Right lobe of liver (tissue), 6 donors: ENCODE data around the gene APOBEC2. TPM values are rescaled to one million over a fixed set of nuclear protein-coding genes. Genes with fewer than 3 reads are reported as not detected.
A peak's percentile ranks its signal among the peaks of the same experiment; 100 is the strongest.
"Not testable (repeated sequence)": the region's sequence is repeated elsewhere in the genome, so short reads cannot be mapped to it uniquely, and the experiment has no call there.

Source experiments
- ATAC-seq, 4 donors: fragments of 200-7000 bp; cut with Tn5 transposase; one replicate each; pipeline ENCODE4 v1.9.1; 2020; ENCODE audit warnings: mild to moderate bottlenecking in 4 of 4, moderate library complexity in 4 of 4
- DNase-seq, 3 donors: peaks; one replicate each; pipeline ENCODE4 v3.0.0-alpha.2; 2020
- H3K27ac ChIP-seq, 3 donors: fragments of 200-600 bp; one replicate each; pipeline ENCODE4 v1.8.0; 2022
- H3K27me3 ChIP-seq, 2 donors: fragments of 200-600 bp; one replicate each; pipeline ENCODE4 v1.8.0; 2022
- H3K36me3 ChIP-seq, 4 donors: fragments of 200-600 bp; sonication (generic) in 1 of 4; one replicate each; pipeline versions ENCODE4 v1.5.1 to v1.8.0; 2017 to 2022; ENCODE audit warnings: control low read depth in 1 of 4
- H3K4me1 ChIP-seq, 4 donors: fragments of 200-600 bp; sonication (generic) in 1 of 4; one replicate each; pipeline versions ENCODE4 v1.5.1 to v1.8.0; 2017 to 2022; ENCODE audit warnings: control low read depth in 1 of 4
- H3K4me3 ChIP-seq, 3 donors: fragments of 200-600 bp; one replicate each; pipeline ENCODE4 v1.8.0; 2022
- H3K9me3 ChIP-seq, 4 donors: fragments of 200-600 bp; sonication (generic) in 1 of 4; one replicate each; pipeline versions ENCODE4 v1.5.1 to v1.8.0; 2017 to 2022; ENCODE audit warnings: control low read depth in 1 of 4
- POLR2A ChIP-seq: fragments of 450-650 bp; IDR thresholded peaks from one replicate; pipeline ENCODE4 v1.6.1; 2017; ENCODE audit warnings: antibody characterized with exemption, mild to moderate bottlenecking
- WGBS: methylation state at CpG from one replicate; pipeline ENCODE4 v1.1.6; 2018; ENCODE audit warnings: low coverage, low lambda C conversion rate; ENCODE audit not compliant: insufficient coverage; ENCODE audit errors: missing lambda C conversion rate; 5-methylcytosine and 5-hydroxymethylcytosine counted together
- intact Hi-C, 2 donors: fragments of 100-400 bp; cut with DNase I; formaldehyde crosslinking; loops; one replicate each; pipeline versions ENCODE4 v1.11.2 to v1.14.1; 2022
- long read RNA-seq: library from polyadenylated mRNA; unstranded; transcript quantifications from one replicate; pipeline ENCODE4 v2.0.0, GENCODE V29; 2019
- total RNA-seq, 6 experiments: library from RNA; depleted of rRNA in 2 of 6; stranded (reverse); fragments of >200 nt in 2 of 6; fragmentation: NEBNext Ultra II Directional in 3 of 6; extraction: Animal tissue kit (Norgen Biotek cat#: 25700) in 3 of 6; gene quantifications; one replicate each; pipeline versions ENCODE4 v1.1.0 to v1.2.4, GENCODE V29; 2016 to 2023
- TF ChIP-seq, protein P1 (sequence below), 4 donors: fragments of 200-600 bp in 3 of 4; fragments of 450-650 bp in 1 of 4; IDR thresholded peaks; one replicate each; pipeline versions ENCODE4 v1.5.1 to v1.8.0; 2016 to 2022; ENCODE audit warnings: antibody characterized with exemption in 4 of 4, mild to moderate bottlenecking in 2 of 4
- donor health status: DM: no; HTN: yes; CAD: no.
- donor health status: DM: no; HTN: no; CAD: no.
- donor health status: DM: no; HTN: no; CAD: no.
- donor health status: DM: no; HTN: yes; CAD: no.
- donor health status: DM: no; HTN: yes; CAD: no.

The APOBEC2 gene
- total RNA-seq = not detected
- long read RNA-seq = 0 reads

DNA sequence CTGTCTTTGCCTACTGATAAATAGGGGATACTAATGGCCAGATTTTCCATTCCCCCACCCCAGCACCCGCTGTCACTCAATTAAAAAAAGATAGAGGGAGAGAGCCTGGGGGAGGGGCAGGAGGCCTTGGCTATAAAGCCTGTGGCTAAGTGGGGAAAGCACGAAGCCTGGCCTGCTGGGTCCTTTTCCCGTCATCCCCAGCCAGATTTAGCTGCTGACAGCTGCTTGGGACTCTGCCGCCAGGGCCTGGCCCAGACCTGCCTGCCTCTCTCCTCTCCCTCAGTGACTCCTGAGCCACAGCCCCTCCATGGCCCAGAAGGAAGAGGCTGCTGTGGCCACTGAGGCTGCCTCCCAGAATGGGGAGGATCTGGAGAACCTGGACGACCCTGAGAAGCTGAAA, at the start of gene APOBEC2:
APOBEC2 (plus strand) TSS at position 162 of the 400 bp plus-strand sequence; CDS start at position 308, 146 bp downstream.
- Histone ChIP-seq H3K27me3 (no peaks in the 10 kb centered on the region), H3K36me3 (no peaks in the 10 kb centered on the region), H3K4me3 (no peak within 1 kb of the TSS), H3K9me3 (no peaks in the 10 kb centered on the region), H3K4me1 (no peaks in the 10 kb centered on the region), H3K27ac (no peak within 1 kb of the TSS)
- no peak for DNase-seq
- intact Hi-C loops = no loop called here
- 67% methylated on average over 1 of the region's 5 CpGs for WGBS
- no peak for ATAC-seq
- TF ChIP-seq, protein P1, sequence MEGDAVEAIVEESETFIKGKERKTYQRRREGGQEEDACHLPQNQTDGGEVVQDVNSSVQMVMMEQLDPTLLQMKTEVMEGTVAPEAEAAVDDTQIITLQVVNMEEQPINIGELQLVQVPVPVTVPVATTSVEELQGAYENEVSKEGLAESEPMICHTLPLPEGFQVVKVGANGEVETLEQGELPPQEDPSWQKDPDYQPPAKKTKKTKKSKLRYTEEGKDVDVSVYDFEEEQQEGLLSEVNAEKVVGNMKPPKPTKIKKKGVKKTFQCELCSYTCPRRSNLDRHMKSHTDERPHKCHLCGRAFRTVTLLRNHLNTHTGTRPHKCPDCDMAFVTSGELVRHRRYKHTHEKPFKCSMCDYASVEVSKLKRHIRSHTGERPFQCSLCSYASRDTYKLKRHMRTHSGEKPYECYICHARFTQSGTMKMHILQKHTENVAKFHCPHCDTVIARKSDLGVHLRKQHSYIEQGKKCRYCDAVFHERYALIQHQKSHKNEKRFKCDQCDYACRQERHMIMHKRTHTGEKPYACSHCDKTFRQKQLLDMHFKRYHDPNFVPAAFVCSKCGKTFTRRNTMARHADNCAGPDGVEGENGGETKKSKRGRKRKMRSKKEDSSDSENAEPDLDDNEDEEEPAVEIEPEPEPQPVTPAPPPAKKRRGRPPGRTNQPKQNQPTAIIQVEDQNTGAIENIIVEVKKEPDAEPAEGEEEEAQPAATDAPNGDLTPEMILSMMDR (IDR thresholded peaks at IDR 0.05) = no peak
- no peak for TF ChIP-seq POLR2A

DNA sequence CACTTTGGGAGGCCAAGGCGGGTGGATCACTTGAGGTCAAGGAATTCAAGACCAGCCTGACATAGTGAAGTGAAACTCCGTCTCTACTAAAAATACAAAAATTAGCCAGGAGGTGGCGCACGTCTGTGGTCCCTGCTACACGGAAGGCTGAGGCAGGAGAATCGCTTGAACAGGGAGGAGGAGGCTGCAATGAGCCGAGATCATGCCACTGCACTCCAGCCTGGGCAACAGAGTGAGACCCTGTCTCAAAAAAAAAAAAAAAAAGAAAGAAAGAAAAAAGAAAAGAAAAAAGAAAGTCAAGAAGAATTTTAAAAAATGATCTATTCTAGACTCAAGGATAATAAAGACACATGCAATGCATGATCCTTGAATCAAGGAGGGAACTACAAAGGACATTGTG, 46.8 kb upstream of the APOBEC2 start:
- H3K4me1 ChIP-seq, H3K27ac ChIP-seq, H3K36me3 ChIP-seq, H3K9me3 ChIP-seq, H3K4me3 ChIP-seq, H3K27me3 ChIP-seq: not testable (repeated sequence)
- ATAC-seq = peak; percentile 83 to 93 (median 91)
- TF ChIP-seq, protein P1 (IDR thresholded peaks at IDR 0.05) = peak; percentile 67 to 74 (median 68)
- peak in 2 of 3 donors; percentile 36 to 60 for DNase-seq
- WGBS = 0% methylated on average over 5 of the region's 7 CpGs
- intact Hi-C loops = loop anchor here in 1 of 2 donors (10.0 kb wide), 1 partner anchor 59 kb away; no protein-coding TSS in a partner anchor

DNA sequence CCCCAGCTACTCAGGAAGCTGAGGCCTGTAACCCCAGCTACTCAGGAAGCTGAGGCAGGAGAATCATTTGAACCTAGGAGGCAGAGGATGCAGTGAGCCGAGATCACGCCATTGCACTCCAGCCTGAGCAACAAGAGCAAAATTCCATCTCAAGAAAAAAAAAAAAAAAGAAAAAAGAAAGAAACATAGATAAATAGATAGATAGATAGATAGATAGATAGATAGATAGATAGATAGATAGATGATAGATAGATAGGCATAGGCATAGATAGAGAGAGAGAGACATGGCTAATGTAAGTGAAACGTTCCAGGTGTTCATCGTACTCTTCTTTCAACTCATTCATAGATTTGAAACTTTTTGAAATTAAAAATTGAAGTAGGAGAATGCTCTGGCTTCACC, 46.0 kb upstream of the APOBEC2 start:
- not testable (repeated sequence) for H3K36me3 ChIP-seq, DNase-seq, H3K9me3 ChIP-seq, H3K4me3 ChIP-seq, ATAC-seq, H3K27me3 ChIP-seq, H3K27ac ChIP-seq
- 86% methylated on average over 2 of the region's 4 CpGs for WGBS
- intact Hi-C loops = loop anchor here in 1 of 2 donors (10.0 kb wide), 1 partner anchor 58 kb away; no protein-coding TSS in a partner anchor
- H3K4me1 ChIP-seq = peaks cover 0 to 16% (median 4%) of the 10 kb centered on the region in 4 donors

DNA sequence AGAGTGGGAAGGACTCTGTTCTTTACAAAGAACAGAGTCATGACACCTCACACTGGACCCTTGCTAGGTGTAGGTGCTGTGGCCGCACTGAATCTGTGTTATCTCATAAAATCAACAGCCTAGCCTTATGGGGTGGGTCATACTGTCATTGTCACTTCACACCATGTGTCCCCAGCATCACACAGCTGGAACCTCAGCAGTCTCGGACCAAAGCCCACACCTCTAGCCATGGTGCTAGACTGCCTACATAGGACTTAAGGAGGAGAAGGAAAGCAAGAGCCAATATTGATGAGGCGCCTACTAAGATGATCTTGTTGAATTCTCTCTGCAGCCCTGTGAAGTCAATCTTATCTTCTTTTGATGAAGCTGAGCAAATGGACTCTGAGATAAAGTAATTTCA, 45.0 kb upstream of the APOBEC2 start:
- no peak for ATAC-seq
- Histone ChIP-seq H3K36me3 (no peaks in the 10 kb centered on the region), H3K27me3 (no peaks in the 10 kb centered on the region), H3K4me1 (peaks cover 0 to 26% (median 9%) of the 10 kb centered on the region in 4 donors), H3K9me3 (no peaks in the 10 kb centered on the region), H3K27ac (no peak overlapping the region), H3K4me3 (no peak overlapping the region)
- TF ChIP-seq POLR2A = no peak
- TF ChIP-seq, protein P1 (IDR thresholded peaks at IDR 0.05) = no peak
- 81% methylated on average over 2 of the region's 3 CpGs for WGBS
- DNase-seq = no peak
- intact Hi-C loops = loop anchor here in 1 of 2 donors (10.0 kb wide), 1 partner anchor 57 kb away; no protein-coding TSS in a partner anchor

DNA sequence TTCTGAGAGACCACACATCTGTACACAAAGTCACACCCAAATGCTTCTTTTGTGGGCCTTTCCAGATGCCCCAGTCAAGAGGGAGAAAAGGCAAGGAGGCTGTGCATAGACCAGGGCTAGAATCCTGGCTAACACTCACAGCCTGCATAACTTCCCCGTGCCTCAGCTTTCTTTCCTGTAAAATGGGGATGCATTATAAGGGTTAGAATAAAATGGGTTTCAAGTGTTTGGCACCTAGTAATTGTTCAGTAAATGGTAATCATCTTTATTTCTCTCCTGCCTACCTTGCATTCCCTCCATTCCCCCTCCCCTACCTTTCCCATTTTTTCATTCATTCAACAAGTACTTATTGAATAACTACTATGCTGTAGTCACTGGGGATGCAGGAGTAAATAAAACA, 43.3 kb upstream of the APOBEC2 start:
- 100% methylated on average over 1 of the region's 1 CpG for WGBS
- ATAC-seq = no peak
- DNase-seq = no peak
- peaks cover 0 to 39% (median 16%) of the 10 kb centered on the region in 4 donors for H3K4me1 ChIP-seq
- intact Hi-C loops = loop anchor here in 1 of 2 donors (10.0 kb wide), 1 partner anchor 55 kb away; no protein-coding TSS in a partner anchor
- no peak overlapping the region for H3K4me3 ChIP-seq
- H3K9me3 ChIP-seq = no peaks in the 10 kb centered on the region
- no peaks in the 10 kb centered on the region for H3K27me3 ChIP-seq
- H3K27ac ChIP-seq = no peak overlapping the region
- H3K36me3 ChIP-seq = no peaks in the 10 kb centered on the region
- no peak for TF ChIP-seq POLR2A
- TF ChIP-seq, protein P1 (IDR thresholded peaks at IDR 0.05) = no peak
